GM12878 (cell line): ENCODE results near the gene RNF150. TPM values are rescaled to one million over a fixed set of nuclear protein-coding genes. Genes with fewer than 3 reads are reported as not detected.

Experiments
- ATAC-seq: fragments of 200-7000 bp; cut with Tn5 transposase; 3 replicates; pipeline ENCODE4 v1.9.1; 2020; ENCODE audit warnings: mild to moderate bottlenecking, moderate library complexity
- BruUV-seq: library from RNA; stranded (reverse); fragments of 400-500 nt; replicated peaks from 2 replicates; lab custom pipeline; 2021; lab: Mats Ljungman, UMichigan
- CTCF ChIA-PET: fragments of 300-600 bp; sonication (Branson Sonifier 250); formaldehyde crosslinking; extraction: SDS; loops from one replicate; lab custom pipeline; 2021; ENCODE audit warnings: inconsistent platforms; lab: Yijun Ruan, JAX
- POLR2A ChIA-PET: fragments of 350-600 bp; formaldehyde crosslinking; extraction: SDS; loops from one replicate; lab custom pipeline; 2021; ENCODE audit warnings: inconsistent platforms; lab: Charles Lee
- RAD21 ChIA-PET: fragments of 300-600 bp; sonication (Branson Sonifier 250); formaldehyde crosslinking; loops from one replicate; lab custom pipeline; 2023; ENCODE audit warnings: antibody characterized with exemption; ENCODE audit not compliant: unreplicated experiment; lab: Charles Lee
- SMC1A ChIA-PET: fragments of 300-600 bp; sonication (Branson Sonifier 250); formaldehyde crosslinking; loops from one replicate; lab custom pipeline; 2023; ENCODE audit not compliant: unreplicated experiment, uncharacterized antibody; lab: Charles Lee
- DNase-seq: peaks from one replicate; pipeline ENCODE4 v3.0.0-alpha.2; 2011; ENCODE audit warnings: low read depth, low spot score
- FAIRE-seq: peaks from 3 replicates; lab custom pipeline; 2011; peaks lifted over from hg19 to GRCh38; lab: Jason Lieb, UNC
- H2AFZ ChIP-seq: 2 replicates; pipeline ENCODE4 v1.6.0; 2011; ENCODE audit warnings: low read depth, low read length, control low read depth; ENCODE audit not compliant: control insufficient read depth
- H3K27ac ChIP-seq: 2 replicates; pipeline ENCODE4 v1.5.1; 2011; ENCODE audit warnings: control low read depth; ENCODE audit not compliant: control insufficient read depth, insufficient read depth
- H3K27me3 ChIP-seq, 2 experiments: replicated peaks in 1 of 2; 2 replicates each; pipeline versions ENCODE4 v1.6.0 to v1.6.1; 2011; ENCODE audit warnings: low read length in 1 of 2; ENCODE audit not compliant: control insufficient read depth in 2 of 2, insufficient read depth in 2 of 2
- H3K36me3 ChIP-seq, 2 experiments: 2 replicates each; pipeline ENCODE4 v1.5.1; 2011; ENCODE audit warnings: low read length in 1 of 2; ENCODE audit not compliant: control insufficient read depth in 2 of 2, insufficient read depth in 2 of 2
- H3K4me1 ChIP-seq: 2 replicates; pipeline ENCODE4 v1.6.1; 2011; ENCODE audit warnings: mild to moderate bottlenecking, low read length, moderate library complexity, mixed read lengths; ENCODE audit not compliant: control insufficient read depth, insufficient read depth
- H3K4me2 ChIP-seq: 2 replicates; pipeline ENCODE4 v1.6.0; 2011; ENCODE audit warnings: control low read depth; ENCODE audit not compliant: control insufficient read depth, insufficient read depth
- H3K4me3 ChIP-seq: fragments of 200-600 bp; sonication (generic); 2 replicates; pipeline ENCODE4 v1.5.1; 2016
- H3K79me2 ChIP-seq: 2 replicates; pipeline ENCODE4 v1.6.0; 2011; ENCODE audit warnings: low read length; ENCODE audit not compliant: control insufficient read depth, insufficient read depth
- H3K9ac ChIP-seq: 2 replicates; pipeline ENCODE4 v1.8.0; 2011; ENCODE audit warnings: low read length, control low read depth, mixed read lengths; ENCODE audit not compliant: control insufficient read depth, insufficient read depth
- H3K9me3 ChIP-seq: replicated peaks from 3 replicates; pipeline ENCODE4 v1.5.1; 2011; ENCODE audit warnings: mild to moderate bottlenecking, low read length; ENCODE audit not compliant: control insufficient read depth, insufficient read depth
- H4K20me1 ChIP-seq: 2 replicates; pipeline ENCODE4 v1.6.0; 2011; ENCODE audit not compliant: control insufficient read depth, insufficient read depth
- ATF7 ChIP-seq: fragments of 450-650 bp; IDR thresholded peaks from 2 replicates; pipeline ENCODE4 v1.6.1; 2016; ENCODE audit warnings: low read depth, mild to moderate bottlenecking
- EED ChIP-seq: sonication (generic); IDR thresholded peaks from 2 replicates; pipeline ENCODE4 v1.6.1; 2016; ENCODE audit warnings: antibody characterized with exemption, low read depth
- KAT2A ChIP-seq: conservative IDR thresholded peaks from 2 replicates; pipeline ENCODE4 v1.6.1; 2011; ENCODE audit warnings: low read depth, low read length; ENCODE audit not compliant: control insufficient read depth
- MYB ChIP-seq: fragments of 150-350 bp; IDR thresholded peaks from 2 replicates; pipeline ENCODE4 v1.6.1; 2014; ENCODE audit warnings: mild to moderate bottlenecking, low read depth, low read length, borderline replicate concordance
- MYC ChIP-seq: IDR thresholded peaks from 2 replicates; pipeline ENCODE4 v1.6.1; 2011; ENCODE audit warnings: mild to moderate bottlenecking, low read length, moderate library complexity, inconsistent platforms; ENCODE audit not compliant: insufficient read depth, insufficient replicate concordance, insufficient read length, severe bottlenecking
- SUZ12 ChIP-seq: fragments of 200-600 bp; sonication (generic); IDR thresholded peaks from one replicate; pipeline ENCODE4 v1.6.1; 2018; ENCODE audit warnings: antibody characterized with exemption, mild to moderate bottlenecking; ENCODE audit not compliant: unreplicated experiment
- ZNF687 ChIP-seq: fragments of 450-650 bp; IDR thresholded peaks from 2 replicates; pipeline ENCODE4 v1.6.1; 2017; ENCODE audit warnings: mild to moderate bottlenecking, moderate library complexity
- WGBS: methylation state at CpG from one replicate; pipeline ENCODE4 v1.1.6; 2016; ENCODE audit warnings: low lambda C conversion rate; ENCODE audit not compliant: insufficient replicate concordance, insufficient coverage; ENCODE audit errors: missing lambda C conversion rate; 5-methylcytosine and 5-hydroxymethylcytosine counted together
- in situ Hi-C: fragments of 300-500 bp; cut with MboI; formaldehyde crosslinking; loops from 9 replicates; pipeline ENCODE4 v1.14.3; 2018; ENCODE audit warnings: mixed read lengths
- intact Hi-C: fragments of 100-400 bp; cut with micrococcal nuclease; formaldehyde crosslinking; loops from one replicate; pipeline ENCODE4 v1.14.2; 2022; ENCODE audit not compliant: unreplicated experiment
- polyA plus RNA-seq, 11 experiments: library from polyadenylated mRNA; depleted of rRNA in 4 of 11; unstranded in 6 of 11; stranded (reverse) in 5 of 11; fragments of >200 nt; fragmentation: Nextera tagmentation in 4 of 11; fragmentation: Illumina TruSeq in 1 of 11; extraction: Ambion mirVana in 4 of 11; extraction: Trizol in 1 of 11; gene quantifications; 1 replicate in 1 of 11; 2 replicates in 10 of 11; pipeline versions ENCODE4 v1.2.1 to v1.2.3, GENCODE V29; 2011 to 2016; ENCODE audit warnings: inconsistent platforms in 2 of 11, missing spikeins in 2 of 11, low read depth in 1 of 11
- total RNA-seq, 4 experiments: library from RNA; depleted of rRNA in 3 of 4; stranded (reverse); fragments of >200 nt in 3 of 4; fragmentation: Illumina TruSeq in 1 of 4; extraction: Trizol in 1 of 4; gene quantifications; 2 replicates each; pipeline versions ENCODE4 v1.2.1 to v1.2.3, GENCODE V29; 2013 to 2021
- TF ChIP-seq, protein P1 (sequence below): IDR thresholded peaks from 2 replicates; pipeline ENCODE4 v1.6.1; 2012; ENCODE audit warnings: improper control_type of control experiment, low read depth, low read length; ENCODE audit not compliant: insufficient replicate concordance

RNF150 gene
- total and polyA plus RNA-seq, 10 of the 15 experiments (the other 5 are each of a cell fraction or from before 2014, with no cell fraction given): 0.01 to 2.3 (median 0.04) TPM; not detected in 6

DNA sequence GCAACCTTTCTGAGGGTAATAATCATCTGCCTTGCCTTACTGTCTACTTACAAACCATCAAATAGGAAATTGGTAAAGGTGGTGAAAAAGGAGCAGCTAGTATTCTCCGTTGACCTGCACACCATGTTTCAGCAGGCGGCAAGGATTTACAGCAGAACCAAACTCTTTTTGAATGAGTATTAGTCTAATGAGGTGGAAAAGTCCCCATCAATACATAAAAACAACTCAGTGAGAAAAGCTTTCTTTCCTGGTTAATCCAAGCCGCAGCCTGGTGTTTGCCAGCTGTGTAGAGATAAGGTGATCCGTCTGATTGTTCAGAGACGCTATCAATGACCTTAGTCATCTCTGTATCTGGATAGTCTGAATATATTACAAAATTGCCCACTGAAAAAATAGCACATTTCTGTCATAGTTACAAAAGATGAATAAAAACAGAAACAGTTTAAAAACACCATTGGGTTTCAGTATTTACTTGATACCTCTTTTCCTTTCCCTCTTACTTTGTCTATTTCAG is 266.7 kb downstream of the RNF150 start:
- SMC1A ChIA-PET: no interaction called here
- Histone ChIP-seq H3K9ac (no peak overlapping the region), H3K4me2 (no peak overlapping the region), H3K4me3 (no peak overlapping the region), H4K20me1 (no peaks in the 10 kb centered on the region), H3K27me3 (peaks cover 0 to 2% of the 10 kb centered on the region in 2 experiments; a peak in 1 of 4 replicates), H3K4me1 (no peaks in the 10 kb centered on the region), H3K27ac (no peak overlapping the region), H2AFZ (no peak overlapping the region), H3K79me2 (no peaks in the 10 kb centered on the region), H3K36me3 (no peaks in the 10 kb centered on the region), H3K9me3 (no peaks in the 10 kb centered on the region)
- POLR2A ChIA-PET: no interaction called here
- intact Hi-C loops: no loop called here
- in situ Hi-C loops: no loop called here
- WGBS: 62% methylated on average over 5 of the region's 5 CpGs
- FAIRE-seq (no peak), ATAC-seq (no peak), DNase-seq (no peak)
- RAD21 ChIA-PET: interaction anchor here (1.2 kb wide), 1 partner anchor 17 kb away, joined by 3 read pairs; no protein-coding TSS in a partner anchor
- CTCF ChIA-PET: interaction anchor here (0.7 to 2.2 kb wide), 3 partner anchors 17 to 826 kb away, joined by 3 to 12 read pairs (median 3); no protein-coding TSS in a partner anchor
- no TSS peak for BruUV-seq
- TF ChIP-seq ATF7: no peak
- TF ChIP-seq, protein P1, sequence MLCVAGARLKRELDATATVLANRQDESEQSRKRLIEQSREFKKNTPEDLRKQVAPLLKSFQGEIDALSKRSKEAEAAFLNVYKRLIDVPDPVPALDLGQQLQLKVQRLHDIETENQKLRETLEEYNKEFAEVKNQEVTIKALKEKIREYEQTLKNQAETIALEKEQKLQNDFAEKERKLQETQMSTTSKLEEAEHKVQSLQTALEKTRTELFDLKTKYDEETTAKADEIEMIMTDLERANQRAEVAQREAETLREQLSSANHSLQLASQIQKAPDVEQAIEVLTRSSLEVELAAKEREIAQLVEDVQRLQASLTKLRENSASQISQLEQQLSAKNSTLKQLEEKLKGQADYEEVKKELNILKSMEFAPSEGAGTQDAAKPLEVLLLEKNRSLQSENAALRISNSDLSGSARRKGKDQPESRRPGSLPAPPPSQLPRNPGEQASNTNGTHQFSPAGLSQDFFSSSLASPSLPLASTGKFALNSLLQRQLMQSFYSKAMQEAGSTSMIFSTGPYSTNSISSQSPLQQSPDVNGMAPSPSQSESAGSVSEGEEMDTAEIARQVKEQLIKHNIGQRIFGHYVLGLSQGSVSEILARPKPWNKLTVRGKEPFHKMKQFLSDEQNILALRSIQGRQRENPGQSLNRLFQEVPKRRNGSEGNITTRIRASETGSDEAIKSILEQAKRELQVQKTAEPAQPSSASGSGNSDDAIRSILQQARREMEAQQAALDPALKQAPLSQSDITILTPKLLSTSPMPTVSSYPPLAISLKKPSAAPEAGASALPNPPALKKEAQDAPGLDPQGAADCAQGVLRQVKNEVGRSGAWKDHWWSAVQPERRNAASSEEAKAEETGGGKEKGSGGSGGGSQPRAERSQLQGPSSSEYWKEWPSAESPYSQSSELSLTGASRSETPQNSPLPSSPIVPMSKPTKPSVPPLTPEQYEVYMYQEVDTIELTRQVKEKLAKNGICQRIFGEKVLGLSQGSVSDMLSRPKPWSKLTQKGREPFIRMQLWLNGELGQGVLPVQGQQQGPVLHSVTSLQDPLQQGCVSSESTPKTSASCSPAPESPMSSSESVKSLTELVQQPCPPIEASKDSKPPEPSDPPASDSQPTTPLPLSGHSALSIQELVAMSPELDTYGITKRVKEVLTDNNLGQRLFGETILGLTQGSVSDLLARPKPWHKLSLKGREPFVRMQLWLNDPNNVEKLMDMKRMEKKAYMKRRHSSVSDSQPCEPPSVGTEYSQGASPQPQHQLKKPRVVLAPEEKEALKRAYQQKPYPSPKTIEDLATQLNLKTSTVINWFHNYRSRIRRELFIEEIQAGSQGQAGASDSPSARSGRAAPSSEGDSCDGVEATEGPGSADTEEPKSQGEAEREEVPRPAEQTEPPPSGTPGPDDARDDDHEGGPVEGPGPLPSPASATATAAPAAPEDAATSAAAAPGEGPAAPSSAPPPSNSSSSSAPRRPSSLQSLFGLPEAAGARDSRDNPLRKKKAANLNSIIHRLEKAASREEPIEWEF: no peak
- no peak for TF ChIP-seq EED
- TF ChIP-seq ZNF687: no peak
- TF ChIP-seq MYB: no peak
- no peak for TF ChIP-seq MYC
- no peak for TF ChIP-seq KAT2A
- no peak for TF ChIP-seq SUZ12
